Measurements from ENCODE around the gene CHAD. TPM values are rescaled to one million over a fixed set of nuclear protein-coding genes. Genes with fewer than 3 reads are reported as not detected.
A peak's percentile ranks its signal among the peaks of the same experiment; 100 is the strongest.

Gene CHAD
- polyA plus RNA-seq, 1 of the 3 experiments (the other 2 are of a cell fraction), result not detected

DNA sequence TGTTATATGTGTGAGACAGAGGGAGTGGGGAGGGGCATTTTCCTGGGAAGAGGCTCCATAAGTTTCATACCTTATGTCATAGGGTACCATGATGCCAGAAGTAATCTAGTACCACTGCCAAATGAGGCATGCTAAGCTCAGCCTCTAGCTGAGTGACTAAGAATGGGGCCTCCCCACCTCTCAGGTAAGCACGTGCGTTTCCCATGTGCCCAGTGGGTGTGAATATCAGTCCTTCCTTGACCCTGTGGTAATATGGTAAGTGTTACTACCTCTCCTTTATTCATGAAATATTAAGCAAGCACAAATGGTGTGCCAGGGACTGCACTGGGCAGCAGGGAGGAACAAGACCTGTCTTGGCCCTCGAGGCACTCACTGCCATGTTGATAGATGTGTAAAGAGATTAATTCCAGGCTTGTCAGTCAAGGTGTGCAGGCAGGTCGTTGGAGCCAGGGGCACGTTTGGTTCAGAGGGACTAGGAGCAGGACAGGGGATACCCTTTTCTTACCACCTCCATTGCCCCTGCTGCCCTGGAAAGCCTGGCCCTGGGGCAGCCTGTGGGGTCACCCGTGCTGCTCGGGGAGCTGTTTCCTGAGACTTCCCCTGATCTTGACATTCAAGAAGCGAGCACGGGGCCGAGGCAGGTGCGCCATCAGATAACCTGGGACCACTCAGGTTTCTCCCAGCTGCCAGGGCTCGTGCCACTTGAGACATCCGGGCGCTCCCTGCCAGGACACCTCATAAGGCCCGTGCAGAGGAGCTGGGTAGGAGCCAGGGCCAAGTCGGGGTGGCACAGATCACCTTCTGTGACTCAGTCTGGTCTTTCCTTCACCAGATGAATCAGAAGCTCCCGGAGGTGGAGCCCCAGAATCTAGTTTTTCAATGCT lies 18.8 kb upstream of the CHAD start:
- H2AFZ ChIP-seq (ENCODE audit: low read depth), result no peak overlapping the region
- H3K4me2 ChIP-seq, result no peak overlapping the region
- peaks cover 0 to 12% of the 10 kb centered on the region in 2 experiments; a peak in 3 of 4 replicates for H3K4me1 ChIP-seq (ENCODE audit: control insufficient read depth in 1 of 2, insufficient read depth in 2 of 2, low read depth in 1 of 2, low read length in 1 of 2)
- H3K9me3 ChIP-seq, result no peaks in the 10 kb centered on the region
- no peaks in the 10 kb centered on the region for H3K79me2 ChIP-seq (ENCODE audit: insufficient read depth)
- 68% methylated on average over 15 of the region's 17 CpGs for WGBS (ENCODE audit: low lambda C conversion rate)
- ChIA-PET CTCF (interaction anchor here (3.2 to 9.8 kb wide), 3 partner anchors 8 to 141 kb away, joined by 24 to 183 read pairs (median 67); no protein-coding TSS in a partner anchor), POLR2A (no interaction called here)
- H3K9me2 ChIP-seq, result no peaks in the 10 kb centered on the region
- DNase-seq, result no peak
- no peak overlapping the region for H3K9ac ChIP-seq
- no peaks in the 10 kb centered on the region for H4K20me1 ChIP-seq (ENCODE audit: insufficient read depth)
- H3K4me3 ChIP-seq (ENCODE audit: low read depth in 2 of 2, low read length in 1 of 2), result no peak overlapping the region
- H3K27ac ChIP-seq (ENCODE audit: low read depth in 2 of 2, low read length in 1 of 2), result no peak overlapping the region
- TF ChIP-seq JUND (IDR thresholded peaks at IDR 0.05) (0 out of 2 replicates have a peak, but pooled peaks have one; percentile 7), FOSL2 (IDR thresholded peaks at IDR 0.05; ENCODE audit: borderline replicate concordance, low read depth) (peak; percentile 41; the same call in 1 of the 2 replicates), MXI1 (IDR thresholded peaks at IDR 0.05; ENCODE audit: low read depth, low read length) (no peak), SIN3A (IDR thresholded peaks at IDR 0.05; ENCODE audit: borderline replicate concordance, low read depth, low read length) (no peak)
- TF ChIP-seq, protein P1, sequence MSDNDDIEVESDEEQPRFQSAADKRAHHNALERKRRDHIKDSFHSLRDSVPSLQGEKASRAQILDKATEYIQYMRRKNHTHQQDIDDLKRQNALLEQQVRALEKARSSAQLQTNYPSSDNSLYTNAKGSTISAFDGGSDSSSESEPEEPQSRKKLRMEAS (IDR thresholded peaks at IDR 0.05; ENCODE audit: low read depth), result no peak
- no peaks in the 10 kb centered on the region for H3K27me3 ChIP-seq (ENCODE audit: insufficient read depth)
- H3K36me3 ChIP-seq (replicated peaks in 1 of 2; ENCODE audit: control insufficient read depth in 1 of 2, insufficient read depth in 2 of 2, low read length in 1 of 2), result peaks cover 23 to 34% of the 10 kb centered on the region in 2 experiments
- H3F3A ChIP-seq (replicated peaks; ENCODE audit: insufficient read depth), result peaks cover 4% of the 10 kb centered on the region

DNA sequence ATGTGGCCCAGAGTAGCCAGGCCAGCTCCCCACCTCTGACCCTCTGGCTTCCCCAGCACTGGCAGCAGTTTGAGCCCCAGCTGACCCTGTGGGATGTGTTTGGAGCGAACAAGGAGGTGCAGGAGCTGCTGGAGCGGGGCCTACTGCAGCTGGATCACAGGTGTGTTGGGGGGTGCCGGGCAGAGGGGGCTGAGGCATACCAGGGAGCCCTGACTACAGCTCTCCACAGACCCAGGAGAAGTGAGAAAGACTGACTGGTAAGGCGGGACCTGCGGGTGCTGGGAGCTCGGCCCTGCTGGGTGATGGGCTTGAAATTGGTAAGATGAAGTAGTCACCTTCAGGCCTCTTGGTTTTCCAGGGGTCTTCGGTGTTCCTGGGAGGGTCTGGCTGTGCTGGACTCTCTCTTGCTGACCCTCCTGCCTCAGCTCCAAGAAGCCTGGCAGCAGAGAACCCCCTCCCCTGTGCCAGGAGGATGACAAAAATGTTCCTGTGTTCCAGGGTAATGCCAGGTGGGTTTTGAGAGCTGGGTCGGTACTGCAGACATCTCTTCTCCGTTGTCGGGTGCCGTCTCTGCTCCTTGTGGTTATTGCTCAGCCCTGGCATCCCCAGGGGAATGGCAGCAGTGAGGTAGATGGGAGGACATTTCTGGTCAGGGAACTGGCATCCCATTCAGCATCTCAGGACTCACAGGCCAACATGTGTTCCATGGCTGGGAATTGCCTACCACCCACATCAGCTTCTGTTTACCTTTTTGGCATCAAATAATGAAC lies 15.9 kb upstream of the CHAD start:
- Histone ChIP-seq H3K9ac (no peak overlapping the region), H3K9me3 (no peaks in the 10 kb centered on the region), H3K4me3 (ENCODE audit: low read depth in 2 of 2, low read length in 1 of 2) (no peak overlapping the region), H3K4me1 (ENCODE audit: control insufficient read depth in 1 of 2, insufficient read depth in 2 of 2, low read depth in 1 of 2, low read length in 1 of 2) (peaks cover 9 to 17% of the 10 kb centered on the region in 2 experiments; a peak in 3 of 4 replicates), H3K79me2 (ENCODE audit: insufficient read depth) (peaks cover 12% of the 10 kb centered on the region), H3K27me3 (ENCODE audit: insufficient read depth) (no peaks in the 10 kb centered on the region), H3K36me3 (replicated peaks in 1 of 2; ENCODE audit: control insufficient read depth in 1 of 2, insufficient read depth in 2 of 2, low read length in 1 of 2) (peaks cover 23 to 53% of the 10 kb centered on the region in 2 experiments), H3K9me2 (no peaks in the 10 kb centered on the region), H3F3A (replicated peaks; ENCODE audit: insufficient read depth) (peaks cover 4% of the 10 kb centered on the region), H3K27ac (ENCODE audit: low read depth in 2 of 2, low read length in 1 of 2) (no peak overlapping the region), H4K20me1 (ENCODE audit: insufficient read depth) (no peaks in the 10 kb centered on the region), H2AFZ (ENCODE audit: low read depth) (no peak overlapping the region), H3K4me2 (no peak overlapping the region)
- TF ChIP-seq, protein P2, sequence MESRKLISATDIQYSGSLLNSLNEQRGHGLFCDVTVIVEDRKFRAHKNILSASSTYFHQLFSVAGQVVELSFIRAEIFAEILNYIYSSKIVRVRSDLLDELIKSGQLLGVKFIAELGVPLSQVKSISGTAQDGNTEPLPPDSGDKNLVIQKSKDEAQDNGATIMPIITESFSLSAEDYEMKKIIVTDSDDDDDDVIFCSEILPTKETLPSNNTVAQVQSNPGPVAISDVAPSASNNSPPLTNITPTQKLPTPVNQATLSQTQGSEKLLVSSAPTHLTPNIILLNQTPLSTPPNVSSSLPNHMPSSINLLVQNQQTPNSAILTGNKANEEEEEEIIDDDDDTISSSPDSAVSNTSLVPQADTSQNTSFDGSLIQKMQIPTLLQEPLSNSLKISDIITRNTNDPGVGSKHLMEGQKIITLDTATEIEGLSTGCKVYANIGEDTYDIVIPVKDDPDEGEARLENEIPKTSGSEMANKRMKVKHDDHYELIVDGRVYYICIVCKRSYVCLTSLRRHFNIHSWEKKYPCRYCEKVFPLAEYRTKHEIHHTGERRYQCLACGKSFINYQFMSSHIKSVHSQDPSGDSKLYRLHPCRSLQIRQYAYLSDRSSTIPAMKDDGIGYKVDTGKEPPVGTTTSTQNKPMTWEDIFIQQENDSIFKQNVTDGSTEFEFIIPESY (IDR thresholded peaks at IDR 0.05; ENCODE audit: borderline replicate concordance, low read depth), result no peak
- TF ChIP-seq GATA2 (CRISPR knock-in tag; IDR thresholded peaks at IDR 0.05) (no peak), SIN3A (IDR thresholded peaks at IDR 0.05; ENCODE audit: borderline replicate concordance, low read depth, low read length) (no peak), EP300 (IDR thresholded peaks at IDR 0.05; ENCODE audit: borderline replicate concordance in 1 of 2, low read depth in 1 of 2, low read length in 1 of 2) (no peak)
- ChIA-PET POLR2A (interaction anchor here (0.6 kb wide), 1 partner anchor 220 kb away, joined by 3 read pairs; no protein-coding TSS in a partner anchor), CTCF (interaction anchor here (0.8 to 9.8 kb wide), 15 partner anchors 9 to 257 kb away, joined by 3 to 183 read pairs (median 6); partner anchors contain the start of genes EPN3 and LRRC59)
- DNase-seq, result no peak
- 96% methylated on average over 11 of the region's 11 CpGs for WGBS (ENCODE audit: low lambda C conversion rate)
